GM19328 (cell line): ENCODE results near the gene ZMYND10.

Source experiments
- ATAC-seq: cut with Tn5 transposase; IDR thresholded peaks from one replicate; pipeline ENCODE4 v1.9.1; 2021; ENCODE audit warnings: mild to moderate bottlenecking, moderate library complexity; ENCODE audit not compliant: unreplicated experiment

ZMYND10 gene

GRCh38 chr3:50327129-50327528 lies 18.4 kb downstream of the ZMYND10 start:
- no peak for ATAC-seq

- no peak for ATAC-seq
These were observed 19.4 kb downstream of the ZMYND10 start for GRCh38 chr3:50326182-50326541.

- ATAC-seq: no peak
These were observed 19.9 kb downstream of the ZMYND10 start for GRCh38 chr3:50325497-50326181.

- no peak for ATAC-seq
These were observed 20.4 kb downstream of the ZMYND10 start for GRCh38 chr3:50325113-50325480.

- ATAC-seq: no peak
These were observed 21.0 kb downstream of the ZMYND10 start for GRCh38 chr3:50324351-50325112.

- no peak for ATAC-seq
These were observed 21.8 kb downstream of the ZMYND10 start for GRCh38 chr3:50323614-50324199.

- ATAC-seq: no peak
These were observed 22.4 kb downstream of the ZMYND10 start for GRCh38 chr3:50323092-50323600.

- ATAC-seq: no peak
These were observed 23.0 kb downstream of the ZMYND10 start, which contains the start of gene HYAL2 for GRCh38 chr3:50322386-50323091. TSS of gene HYAL2 (minus strand) at chr3:50322745. CDS start at chr3:50320489, 2,256 bp downstream.

- no peak for ATAC-seq
These were observed 23.5 kb downstream of the ZMYND10 start for GRCh38 chr3:50322115-50322385.

GRCh38 chr3:50321336-50322114 lies 24.0 kb downstream of the ZMYND10 start:
- ATAC-seq: peak; percentile 76

- ATAC-seq: peak; percentile 54
These were observed 24.6 kb downstream of the ZMYND10 start for GRCh38 chr3:50320853-50321335.

GRCh38 chr3:50319894-50320625 lies 25.5 kb downstream of the ZMYND10 start:
- no peak for ATAC-seq

- no peak for ATAC-seq
These were observed 26.2 kb downstream of the ZMYND10 start for GRCh38 chr3:50319181-50319893.

- ATAC-seq: no peak
These were observed 26.9 kb downstream of the ZMYND10 start for GRCh38 chr3:50318615-50319014.

- no peak for ATAC-seq
These were observed 27.4 kb downstream of the ZMYND10 start for GRCh38 chr3:50318163-50318562.

GRCh38 chr3:50317300-50317699 lies 28.2 kb downstream of the ZMYND10 start:
- no peak for ATAC-seq

GRCh38 chr3:50316657-50317242 lies 28.8 kb downstream of the ZMYND10 start:
- no peak for ATAC-seq

- no peak for ATAC-seq
These were observed 30.7 kb downstream of the ZMYND10 start for GRCh38 chr3:50314816-50315215.

GRCh38 chr3:50314342-50314741 lies 31.2 kb downstream of the ZMYND10 start:
- no peak for ATAC-seq
